ENCODE data around the gene ST3GAL3.

ST3GAL3 gene

DNA sequence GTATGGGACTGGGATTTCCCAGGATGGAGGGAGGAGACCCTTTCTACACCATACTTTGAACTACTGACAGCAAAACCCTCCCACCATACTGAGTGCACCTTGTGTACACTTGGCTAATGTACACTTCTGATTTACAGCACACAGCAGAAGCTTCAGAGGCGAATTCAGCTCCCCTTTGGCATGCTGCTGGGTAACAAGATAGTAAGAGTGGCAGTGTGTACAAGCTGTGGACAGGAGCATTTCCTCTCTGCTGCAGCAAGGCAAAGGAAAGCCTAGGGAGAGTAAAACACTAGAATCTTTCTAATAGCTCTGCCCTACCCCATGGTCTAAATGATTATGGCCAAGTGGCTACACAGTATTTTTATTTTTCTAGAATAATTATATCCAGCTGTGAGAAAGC lies 142.3 kb downstream of the ST3GAL3 start:
- H3K27me3 ChIP-seq (ENCODE audit: insufficient read depth, poor library complexity, severe bottlenecking): no peaks in the 10 kb centered on the region
- TF ChIP-seq POLR2AphosphoS5 (IDR thresholded peaks at IDR 0.05; ENCODE audit: low read depth) (no peak), GABPA (IDR thresholded peaks at IDR 0.05; ENCODE audit: low read depth) (no peak), SPI1 (IDR thresholded peaks at IDR 0.05; ENCODE audit: borderline replicate concordance, low read depth) (no peak)
- TF ChIP-seq, protein P1, sequence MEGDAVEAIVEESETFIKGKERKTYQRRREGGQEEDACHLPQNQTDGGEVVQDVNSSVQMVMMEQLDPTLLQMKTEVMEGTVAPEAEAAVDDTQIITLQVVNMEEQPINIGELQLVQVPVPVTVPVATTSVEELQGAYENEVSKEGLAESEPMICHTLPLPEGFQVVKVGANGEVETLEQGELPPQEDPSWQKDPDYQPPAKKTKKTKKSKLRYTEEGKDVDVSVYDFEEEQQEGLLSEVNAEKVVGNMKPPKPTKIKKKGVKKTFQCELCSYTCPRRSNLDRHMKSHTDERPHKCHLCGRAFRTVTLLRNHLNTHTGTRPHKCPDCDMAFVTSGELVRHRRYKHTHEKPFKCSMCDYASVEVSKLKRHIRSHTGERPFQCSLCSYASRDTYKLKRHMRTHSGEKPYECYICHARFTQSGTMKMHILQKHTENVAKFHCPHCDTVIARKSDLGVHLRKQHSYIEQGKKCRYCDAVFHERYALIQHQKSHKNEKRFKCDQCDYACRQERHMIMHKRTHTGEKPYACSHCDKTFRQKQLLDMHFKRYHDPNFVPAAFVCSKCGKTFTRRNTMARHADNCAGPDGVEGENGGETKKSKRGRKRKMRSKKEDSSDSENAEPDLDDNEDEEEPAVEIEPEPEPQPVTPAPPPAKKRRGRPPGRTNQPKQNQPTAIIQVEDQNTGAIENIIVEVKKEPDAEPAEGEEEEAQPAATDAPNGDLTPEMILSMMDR (IDR thresholded peaks at IDR 0.05; ENCODE audit: insufficient read depth, low read length): no peak
- TF ChIP-seq, protein P2, sequence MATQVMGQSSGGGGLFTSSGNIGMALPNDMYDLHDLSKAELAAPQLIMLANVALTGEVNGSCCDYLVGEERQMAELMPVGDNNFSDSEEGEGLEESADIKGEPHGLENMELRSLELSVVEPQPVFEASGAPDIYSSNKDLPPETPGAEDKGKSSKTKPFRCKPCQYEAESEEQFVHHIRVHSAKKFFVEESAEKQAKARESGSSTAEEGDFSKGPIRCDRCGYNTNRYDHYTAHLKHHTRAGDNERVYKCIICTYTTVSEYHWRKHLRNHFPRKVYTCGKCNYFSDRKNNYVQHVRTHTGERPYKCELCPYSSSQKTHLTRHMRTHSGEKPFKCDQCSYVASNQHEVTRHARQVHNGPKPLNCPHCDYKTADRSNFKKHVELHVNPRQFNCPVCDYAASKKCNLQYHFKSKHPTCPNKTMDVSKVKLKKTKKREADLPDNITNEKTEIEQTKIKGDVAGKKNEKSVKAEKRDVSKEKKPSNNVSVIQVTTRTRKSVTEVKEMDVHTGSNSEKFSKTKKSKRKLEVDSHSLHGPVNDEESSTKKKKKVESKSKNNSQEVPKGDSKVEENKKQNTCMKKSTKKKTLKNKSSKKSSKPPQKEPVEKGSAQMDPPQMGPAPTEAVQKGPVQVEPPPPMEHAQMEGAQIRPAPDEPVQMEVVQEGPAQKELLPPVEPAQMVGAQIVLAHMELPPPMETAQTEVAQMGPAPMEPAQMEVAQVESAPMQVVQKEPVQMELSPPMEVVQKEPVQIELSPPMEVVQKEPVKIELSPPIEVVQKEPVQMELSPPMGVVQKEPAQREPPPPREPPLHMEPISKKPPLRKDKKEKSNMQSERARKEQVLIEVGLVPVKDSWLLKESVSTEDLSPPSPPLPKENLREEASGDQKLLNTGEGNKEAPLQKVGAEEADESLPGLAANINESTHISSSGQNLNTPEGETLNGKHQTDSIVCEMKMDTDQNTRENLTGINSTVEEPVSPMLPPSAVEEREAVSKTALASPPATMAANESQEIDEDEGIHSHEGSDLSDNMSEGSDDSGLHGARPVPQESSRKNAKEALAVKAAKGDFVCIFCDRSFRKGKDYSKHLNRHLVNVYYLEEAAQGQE (IDR thresholded peaks at IDR 0.05; ENCODE audit: insufficient replicate concordance, low read depth): no peak
- H3K4me3 ChIP-seq (replicated peaks; ENCODE audit: insufficient read depth, low read length): no peak overlapping the region
- no peak overlapping the region for H3K27ac ChIP-seq (replicated peaks)
- DNase-seq (ENCODE audit: low read depth in 1 of 2, low spot score in 1 of 2): no peak

- DNase-seq (ENCODE audit: low read depth in 1 of 2, low spot score in 1 of 2): no peak
- H3K27me3 ChIP-seq (ENCODE audit: insufficient read depth, poor library complexity, severe bottlenecking): no peaks in the 10 kb centered on the region
- H3K4me3 ChIP-seq (replicated peaks; ENCODE audit: insufficient read depth, low read length): no peak overlapping the region
- TF ChIP-seq GABPA (IDR thresholded peaks at IDR 0.05; ENCODE audit: low read depth): no peak
- TF ChIP-seq, protein P2 (IDR thresholded peaks at IDR 0.05; ENCODE audit: insufficient replicate concordance, low read depth): no peak
- H3K27ac ChIP-seq (replicated peaks): no peak overlapping the region
These were observed 143.4 kb downstream of the ST3GAL3 start for GRCh38 chr1:43850591-43851233.

GRCh38 chr1:43851561-43852338 lies 144.4 kb downstream of the ST3GAL3 start:
- Histone ChIP-seq H3K4me3 (replicated peaks; ENCODE audit: insufficient read depth, low read length) (no peak overlapping the region), H3K27me3 (ENCODE audit: insufficient read depth, poor library complexity, severe bottlenecking) (no peaks in the 10 kb centered on the region), H3K27ac (replicated peaks) (no peak overlapping the region)
- DNase-seq (ENCODE audit: low read depth in 1 of 2, low spot score in 1 of 2): no peak
- TF ChIP-seq, protein P1 (IDR thresholded peaks at IDR 0.05; ENCODE audit: insufficient read depth, low read length): no peak
- TF ChIP-seq SPI1 (IDR thresholded peaks at IDR 0.05; ENCODE audit: borderline replicate concordance, low read depth): no peak
- TF ChIP-seq, protein P2 (IDR thresholded peaks at IDR 0.05; ENCODE audit: insufficient replicate concordance, low read depth): no peak
- no peak for TF ChIP-seq GABPA (IDR thresholded peaks at IDR 0.05; ENCODE audit: low read depth)
- TF ChIP-seq POLR2AphosphoS5 (IDR thresholded peaks at IDR 0.05; ENCODE audit: low read depth): no peak

Measured in HL-60 (cell line).